LHCN-M2 (cell line): ENCODE data around the gene TDRD9. TPM values are rescaled to one million over a fixed set of nuclear protein-coding genes. Genes with fewer than 3 reads are reported as not detected.

Experiments
- DNase-seq: peaks from one replicate; pipeline ENCODE4 v3.0.0-alpha.2; 2012; ENCODE audit warnings: low read depth
- total RNA-seq: library from RNA; depleted of rRNA; stranded (reverse); fragments of >200 nt; gene quantifications from 2 replicates; pipeline ENCODE4 v1.2.3, GENCODE V29; 2014

Gene TDRD9
- total RNA-seq, 1 experiment from 2014 or later: 3.5 TPM

DNA sequence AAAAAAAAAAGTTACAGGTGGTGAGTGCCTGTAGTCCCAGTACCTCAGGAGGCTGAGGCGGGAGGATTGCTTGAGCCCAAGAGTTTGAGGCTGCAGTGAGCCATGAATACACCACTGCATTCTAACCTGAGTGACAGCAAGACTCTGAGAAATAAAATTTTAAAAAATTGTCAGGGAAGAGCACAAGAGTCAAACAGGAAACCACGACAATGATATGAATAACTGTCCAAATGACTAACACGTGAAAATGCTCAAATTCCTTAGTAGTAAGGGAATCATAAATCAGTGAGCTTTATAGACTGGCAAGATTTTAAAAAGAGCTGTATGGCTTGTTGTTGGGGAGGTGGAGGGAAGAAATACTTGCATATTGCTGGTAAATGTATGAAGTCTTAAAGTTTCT, 144.3 kb downstream of the TDRD9 start:
- peak; percentile 24 for DNase-seq

GRCh38 chr14:104073764-104074163, 145.5 kb downstream of the TDRD9 start:
- DNase-seq: peak; percentile 13

DNA sequence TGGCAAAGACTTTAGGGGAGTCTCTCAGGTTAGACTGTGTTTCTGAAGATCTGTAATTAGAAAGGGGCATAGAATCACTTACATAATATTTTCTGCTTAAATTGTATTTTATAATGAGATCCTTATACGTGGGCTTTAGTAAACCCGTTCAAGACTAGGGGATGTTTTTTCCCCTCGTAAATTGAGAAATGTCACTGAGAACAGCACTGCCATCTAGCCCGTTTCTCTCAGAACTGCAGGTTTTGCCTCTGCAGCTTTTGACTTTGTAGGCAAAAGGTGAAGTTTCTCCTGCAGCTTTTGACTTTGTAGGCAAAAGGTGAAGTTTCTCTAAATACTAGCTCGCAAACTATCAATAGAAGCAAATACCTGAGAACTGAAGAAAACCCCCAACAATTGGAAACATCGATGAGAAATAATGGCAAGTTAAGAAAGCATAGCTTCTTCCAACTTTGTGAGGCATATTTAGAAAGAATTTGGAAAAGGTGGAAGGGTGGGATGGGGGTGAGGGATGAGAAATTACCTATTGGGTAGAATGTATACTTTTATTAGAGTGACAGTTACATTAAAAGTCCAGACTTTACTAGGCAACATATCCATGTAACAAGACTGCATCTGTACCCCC, 147.4 kb downstream of the TDRD9 start:
- DNase-seq: peak; percentile 11

- DNase-seq: no peak
These were observed 148.5 kb downstream of the TDRD9 start for GRCh38 chr14:104076743-104077142.

DNA sequence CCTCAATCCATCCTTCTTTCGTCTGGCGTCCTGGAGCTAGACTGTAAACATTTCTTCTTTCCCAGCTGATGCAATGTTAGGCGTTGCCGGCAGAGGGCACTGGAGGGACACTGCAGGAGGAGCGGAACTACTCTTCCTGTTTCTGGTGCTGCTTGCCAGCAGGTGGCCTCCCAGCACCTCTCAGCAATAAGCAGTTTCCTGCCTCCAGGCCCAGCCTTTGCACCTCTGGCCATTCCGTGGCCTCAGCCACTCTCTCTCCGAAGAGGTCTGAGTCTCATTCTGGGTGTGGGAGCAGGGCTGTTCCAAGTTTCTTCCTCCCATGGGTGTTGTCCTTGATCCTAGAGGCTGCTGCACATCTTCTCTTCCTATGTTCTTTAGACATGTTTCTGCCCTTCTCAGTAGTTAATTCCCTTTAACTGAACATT, 149.8 kb downstream of the TDRD9 start:
- DNase-seq: peak; percentile 86

DNA sequence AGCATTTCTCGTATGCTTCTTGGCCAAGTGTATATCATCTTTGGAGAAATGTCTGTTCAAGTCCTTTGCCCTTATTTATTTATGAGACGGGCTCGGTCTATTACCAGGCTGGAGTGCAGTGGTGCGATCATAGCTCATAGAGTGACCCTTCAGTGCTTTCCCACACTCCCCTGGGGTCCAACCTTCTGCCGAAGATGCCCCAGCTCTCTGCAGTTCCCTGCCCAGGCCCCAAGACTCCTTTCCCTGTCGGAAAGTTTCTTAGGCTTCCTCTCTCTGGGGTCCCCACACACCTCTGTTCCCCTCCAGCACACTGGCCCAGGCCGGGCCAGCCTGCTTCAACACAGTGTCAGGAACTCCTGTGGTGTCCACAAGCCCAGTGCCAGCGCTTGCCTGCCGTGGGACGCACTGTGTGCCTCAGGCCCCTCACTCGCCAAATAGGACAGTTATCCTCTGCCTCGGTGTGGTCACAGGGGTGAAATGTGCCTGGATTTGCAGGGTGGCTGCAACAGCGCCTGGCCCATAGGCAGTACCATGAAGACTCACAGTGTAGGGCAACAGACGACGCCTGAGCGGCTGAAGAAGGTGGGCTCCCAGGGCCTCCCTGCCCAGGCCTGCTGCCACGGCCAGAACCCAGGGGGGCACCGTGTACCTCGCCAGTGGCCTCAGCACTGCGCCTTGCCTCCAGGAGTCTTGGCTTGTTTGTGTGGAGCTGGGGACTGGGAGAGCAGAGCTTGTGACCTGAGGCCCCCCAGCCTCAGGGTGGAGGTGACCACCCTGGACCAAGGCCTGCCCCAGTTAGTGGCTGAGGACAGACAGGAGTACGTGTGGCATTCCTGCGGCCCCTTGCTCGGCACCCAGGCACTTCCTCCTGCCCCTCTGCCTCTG, 152.4 kb downstream of the TDRD9 start:
- no peak for DNase-seq

DNA sequence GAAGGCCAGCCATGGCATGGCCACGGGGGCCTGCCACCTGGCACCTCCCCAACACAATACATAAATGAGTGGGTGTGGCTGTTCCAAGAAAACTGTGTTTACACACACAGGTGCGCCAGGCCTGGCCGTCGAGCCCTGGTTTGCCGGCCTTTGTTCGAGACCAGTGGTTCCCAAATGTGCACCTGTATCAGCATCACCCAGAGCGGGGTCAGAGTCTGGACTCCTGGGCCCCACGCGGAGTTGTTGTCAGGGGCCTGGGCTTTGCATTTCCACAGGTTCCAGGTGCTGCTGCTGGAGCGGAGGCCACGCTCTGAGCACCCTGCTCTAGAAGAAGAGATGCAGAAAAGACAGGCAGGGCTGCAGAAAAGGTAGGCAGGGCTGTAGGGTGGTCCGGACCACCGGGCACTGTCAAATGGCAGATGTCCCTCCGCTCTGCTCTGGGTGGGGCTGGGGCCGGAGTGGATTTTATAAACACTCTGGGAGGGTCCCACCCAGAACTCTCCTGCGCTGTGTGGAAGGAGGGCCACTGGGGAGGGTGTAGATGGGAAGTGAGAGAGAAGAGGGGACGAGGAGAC, 153.1 kb downstream of the TDRD9 start:
- DNase-seq: no peak

GRCh38 chr14:104081951-104082464, 153.8 kb downstream of the TDRD9 start:
- DNase-seq: no peak

GRCh38 chr14:104082807-104083206, 154.6 kb downstream of the TDRD9 start:
- DNase-seq: no peak

GRCh38 chr14:104084251-104085002, 156.2 kb downstream of the TDRD9 start:
- no peak for DNase-seq

DNA sequence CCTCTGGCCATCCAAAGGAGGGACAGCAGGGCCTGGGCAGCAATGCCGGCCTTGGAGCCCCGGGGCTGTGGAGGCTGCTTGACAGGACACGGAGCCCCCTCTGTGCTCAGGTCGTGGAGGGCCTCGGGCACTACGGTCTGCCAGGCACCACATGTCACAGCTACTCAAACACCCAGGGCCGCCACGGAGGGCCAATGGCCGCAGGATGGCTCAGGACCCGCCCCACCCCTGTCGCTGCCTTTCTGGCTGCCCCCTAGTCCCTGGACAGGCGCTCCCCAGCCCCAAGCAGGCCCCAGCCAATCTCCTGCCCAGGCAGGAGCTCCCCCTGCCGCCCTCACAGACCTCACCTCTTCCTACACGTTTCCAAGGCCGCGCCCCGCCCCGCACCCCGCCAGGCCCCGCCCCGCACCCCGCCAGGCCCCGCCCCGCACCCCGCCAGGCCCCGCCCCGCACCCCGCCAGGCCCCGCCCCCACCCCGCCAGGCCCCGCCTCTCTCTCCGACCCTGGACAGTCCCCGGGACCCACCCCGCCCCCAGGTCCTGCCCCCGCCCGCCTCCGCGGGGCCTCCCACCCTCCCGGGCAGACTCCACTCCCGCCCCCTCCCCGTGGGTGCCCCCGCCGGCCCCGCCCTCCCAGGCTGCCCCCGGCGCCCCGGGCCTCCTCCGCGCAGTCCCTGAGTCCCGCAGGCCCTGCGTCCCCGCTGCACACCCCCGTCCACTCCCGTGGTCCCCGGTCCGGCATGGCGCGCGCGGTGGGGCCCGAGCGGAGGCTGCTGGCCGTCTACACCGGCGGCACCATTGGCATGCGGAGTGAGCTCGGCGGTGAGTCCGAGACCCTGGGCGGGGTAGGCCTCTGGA, 157.0 kb downstream of the TDRD9 start, which contains the start of gene ASPG:
Gene ASPG, plus strand, starts transcription at position 669 of the 857 bp plus-strand sequence. Its CDS starts 71 bp downstream, at position 740.
- DNase-seq: no peak

DNA sequence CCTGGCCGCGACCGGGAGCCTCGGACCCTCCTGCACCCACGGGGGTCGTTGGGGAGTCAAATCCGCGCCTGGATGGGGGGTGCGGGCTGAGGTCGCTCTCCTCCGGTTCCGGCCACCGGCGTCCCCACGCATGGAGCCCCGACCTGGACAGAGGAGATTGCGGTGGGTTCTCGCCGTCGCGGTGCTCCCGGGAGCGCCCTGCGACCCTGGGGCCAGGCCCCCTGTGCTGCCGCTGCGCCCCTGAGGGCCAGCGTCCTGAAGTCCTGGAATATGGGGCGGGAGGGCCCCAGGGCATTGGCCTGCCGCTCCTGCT, 157.6 kb downstream of the TDRD9 start:
- DNase-seq: no peak

GRCh38 chr14:104086210-104086660, 158.0 kb downstream of the TDRD9 start:
- DNase-seq: no peak

GRCh38 chr14:104086661-104087461, 158.6 kb downstream of the TDRD9 start:
- no peak for DNase-seq

- no peak for DNase-seq
These were observed 159.2 kb downstream of the TDRD9 start for GRCh38 chr14:104087505-104087904.

- DNase-seq: no peak
These were observed 160.0 kb downstream of the TDRD9 start for GRCh38 chr14:104087981-104088850.

GRCh38 chr14:104090071-104090748, 162.0 kb downstream of the TDRD9 start:
- peak; percentile 21 for DNase-seq
